ENCODE data around the gene SASH1. TPM values are rescaled to one million over a fixed set of nuclear protein-coding genes. Genes with fewer than 3 reads are reported as not detected.
A peak's percentile ranks its signal among the peaks of the same experiment; 100 is the strongest.
"Not testable (repeated sequence)": the region's sequence is repeated elsewhere in the genome, so short reads cannot be mapped to it uniquely, and the experiment has no call there.

SASH1 gene
- total RNA-seq, 1 experiment from 2014 or later: 42.0 TPM

DNA sequence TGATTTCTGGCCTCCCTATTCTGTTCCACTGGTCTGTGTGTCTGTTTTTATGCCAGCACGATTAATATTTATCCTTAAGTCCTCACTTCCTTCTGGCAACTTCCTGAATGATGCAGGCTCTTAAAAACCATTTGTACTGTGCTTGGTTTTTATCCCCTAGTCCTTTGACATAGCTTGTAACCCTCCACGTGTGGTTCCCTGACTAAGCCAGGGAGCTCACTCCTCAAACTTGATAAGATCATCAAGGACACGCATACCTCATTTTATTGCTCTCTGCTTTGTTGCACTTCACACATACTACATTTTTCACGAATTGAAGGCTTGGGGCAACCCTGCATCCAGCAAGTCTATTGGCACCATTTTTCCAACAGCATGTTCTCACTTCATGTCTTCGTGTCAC lies 237.8 kb downstream of the SASH1 start:
- no peaks in the 10 kb centered on the region for H3K27me3 ChIP-seq (replicated peaks; ENCODE audit: control insufficient read depth, insufficient read depth, low read length)
- Mint-ChIP-seq H3K27me3 (ENCODE audit: insufficient read depth, unreplicated experiment) (peaks cover 21% of the 10 kb centered on the region), H3K36me3 (ENCODE audit: insufficient read depth, unreplicated experiment) (no peaks in the 10 kb centered on the region), H3K4me1 (ENCODE audit: low read depth, unreplicated experiment) (no peaks in the 10 kb centered on the region), H3K27ac (ENCODE audit: unreplicated experiment) (no peak overlapping the region), H3K4me3 (ENCODE audit: unreplicated experiment) (no peak overlapping the region), H3K9me3 (ENCODE audit: unreplicated experiment) (peaks cover 20% of the 10 kb centered on the region)
- intact Hi-C loops (cut with micrococcal nuclease; ENCODE audit: unreplicated experiment): no loop called here
- TF ChIP-seq, protein P1, sequence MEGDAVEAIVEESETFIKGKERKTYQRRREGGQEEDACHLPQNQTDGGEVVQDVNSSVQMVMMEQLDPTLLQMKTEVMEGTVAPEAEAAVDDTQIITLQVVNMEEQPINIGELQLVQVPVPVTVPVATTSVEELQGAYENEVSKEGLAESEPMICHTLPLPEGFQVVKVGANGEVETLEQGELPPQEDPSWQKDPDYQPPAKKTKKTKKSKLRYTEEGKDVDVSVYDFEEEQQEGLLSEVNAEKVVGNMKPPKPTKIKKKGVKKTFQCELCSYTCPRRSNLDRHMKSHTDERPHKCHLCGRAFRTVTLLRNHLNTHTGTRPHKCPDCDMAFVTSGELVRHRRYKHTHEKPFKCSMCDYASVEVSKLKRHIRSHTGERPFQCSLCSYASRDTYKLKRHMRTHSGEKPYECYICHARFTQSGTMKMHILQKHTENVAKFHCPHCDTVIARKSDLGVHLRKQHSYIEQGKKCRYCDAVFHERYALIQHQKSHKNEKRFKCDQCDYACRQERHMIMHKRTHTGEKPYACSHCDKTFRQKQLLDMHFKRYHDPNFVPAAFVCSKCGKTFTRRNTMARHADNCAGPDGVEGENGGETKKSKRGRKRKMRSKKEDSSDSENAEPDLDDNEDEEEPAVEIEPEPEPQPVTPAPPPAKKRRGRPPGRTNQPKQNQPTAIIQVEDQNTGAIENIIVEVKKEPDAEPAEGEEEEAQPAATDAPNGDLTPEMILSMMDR (IDR thresholded peaks at IDR 0.05; ENCODE audit: insufficient read depth in 1 of 2, low read depth in 1 of 2, low read length in 1 of 2, severe bottlenecking in 1 of 2, unreplicated experiment in 1 of 2): no peak
- H3K4me1 ChIP-seq: no peaks in the 10 kb centered on the region
- no TSS peak for BruUV-seq (replicated peaks)
- no peak overlapping the region for H3K4me3 ChIP-seq (ENCODE audit: low read depth, low read length)
- ChIA-PET POLR2A (no interaction called here), CTCF (no interaction called here)
- no peak for DNase-seq
- H3K36me3 ChIP-seq (ENCODE audit: control insufficient read depth, insufficient read depth, low read length): no peaks in the 10 kb centered on the region
- no peaks in the 10 kb centered on the region for H3K9me3 ChIP-seq

DNA sequence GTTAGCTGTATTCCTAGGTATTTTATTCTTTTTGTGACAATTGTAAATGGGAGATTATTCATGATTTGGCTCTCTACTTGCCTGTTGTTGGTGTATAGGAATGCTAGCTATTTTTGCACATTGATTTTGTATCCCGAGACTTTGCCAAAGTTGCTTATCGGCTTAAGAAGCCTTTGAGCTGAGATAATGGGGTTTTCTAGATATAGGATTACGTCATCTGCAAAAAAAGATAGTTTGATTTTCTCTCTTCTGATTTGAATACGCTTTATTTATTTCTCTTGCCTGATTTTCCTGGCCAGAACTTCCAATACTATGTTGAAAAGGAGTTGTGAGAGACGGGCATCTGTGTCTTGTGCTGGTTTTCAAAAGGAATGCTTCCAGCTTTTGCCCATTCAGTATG lies 241.0 kb downstream of the SASH1 start:
- TF ChIP-seq, protein P1 (IDR thresholded peaks at IDR 0.05; ENCODE audit: insufficient read depth in 1 of 2, low read depth in 1 of 2, low read length in 1 of 2, severe bottlenecking in 1 of 2, unreplicated experiment in 1 of 2): no peak
- peaks cover 20% of the 10 kb centered on the region for H3K9me3 Mint-ChIP-seq (ENCODE audit: unreplicated experiment)
- Histone ChIP-seq H3K9me3 (no peaks in the 10 kb centered on the region), H3K36me3 (ENCODE audit: control insufficient read depth, insufficient read depth, low read length) (no peaks in the 10 kb centered on the region), H3K27me3 (replicated peaks; ENCODE audit: control insufficient read depth, insufficient read depth, low read length) (no peaks in the 10 kb centered on the region), H3K4me1 (no peaks in the 10 kb centered on the region), H3K4me3 (ENCODE audit: low read depth, low read length) (no peak overlapping the region)
- ChIA-PET CTCF (no interaction called here), POLR2A (no interaction called here)
- no TSS peak for BruUV-seq (replicated peaks)
- no peak for DNase-seq
- H3K36me3 Mint-ChIP-seq (ENCODE audit: insufficient read depth, unreplicated experiment): no peaks in the 10 kb centered on the region
- peaks cover 6% of the 10 kb centered on the region for H3K4me1 Mint-ChIP-seq (ENCODE audit: low read depth, unreplicated experiment)
- no peak overlapping the region for H3K4me3 Mint-ChIP-seq (ENCODE audit: unreplicated experiment)
- no peak overlapping the region for H3K27ac Mint-ChIP-seq (ENCODE audit: unreplicated experiment)
- intact Hi-C loops (cut with micrococcal nuclease; ENCODE audit: unreplicated experiment): no loop called here
- peaks cover 34% of the 10 kb centered on the region for H3K27me3 Mint-ChIP-seq (ENCODE audit: insufficient read depth, unreplicated experiment)

DNA sequence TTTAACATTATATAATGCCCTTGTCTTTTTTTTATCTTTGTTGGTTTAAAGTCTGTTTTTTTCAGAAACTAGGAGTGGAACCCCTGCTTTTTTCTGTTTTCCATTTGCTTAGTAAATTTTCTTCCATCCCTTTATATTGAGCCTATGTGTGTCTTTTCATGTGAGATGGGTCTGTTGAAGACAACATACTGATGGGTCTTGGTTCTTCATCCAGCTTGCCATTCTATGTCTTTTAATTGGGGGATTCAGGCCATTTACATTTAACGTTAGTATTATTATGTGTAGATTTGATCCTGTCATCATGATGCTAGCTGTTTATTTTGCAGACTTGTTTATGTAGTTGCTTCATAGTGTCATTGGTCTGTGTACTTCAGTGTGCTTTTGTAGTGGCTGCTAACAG lies 243.0 kb downstream of the SASH1 start:
- H3K4me3 Mint-ChIP-seq (ENCODE audit: unreplicated experiment); H3K27me3 ChIP-seq (replicated peaks; ENCODE audit: control insufficient read depth, insufficient read depth, low read length); CTCF ChIA-PET; H3K36me3 ChIP-seq (ENCODE audit: control insufficient read depth, insufficient read depth, low read length); H3K4me1 Mint-ChIP-seq (ENCODE audit: low read depth, unreplicated experiment); H3K36me3 Mint-ChIP-seq (ENCODE audit: insufficient read depth, unreplicated experiment); H3K4me1 ChIP-seq; H3K4me3 ChIP-seq (ENCODE audit: low read depth, low read length); H3K27ac Mint-ChIP-seq (ENCODE audit: unreplicated experiment); H3K9me3 ChIP-seq; BruUV-seq (replicated peaks); DNase-seq; intact Hi-C loops (cut with micrococcal nuclease; ENCODE audit: unreplicated experiment); POLR2A ChIA-PET: not testable (repeated sequence)
- peaks cover 25% of the 10 kb centered on the region for H3K27me3 Mint-ChIP-seq (ENCODE audit: insufficient read depth, unreplicated experiment)
- H3K9me3 Mint-ChIP-seq (ENCODE audit: unreplicated experiment): peaks cover 20% of the 10 kb centered on the region

DNA sequence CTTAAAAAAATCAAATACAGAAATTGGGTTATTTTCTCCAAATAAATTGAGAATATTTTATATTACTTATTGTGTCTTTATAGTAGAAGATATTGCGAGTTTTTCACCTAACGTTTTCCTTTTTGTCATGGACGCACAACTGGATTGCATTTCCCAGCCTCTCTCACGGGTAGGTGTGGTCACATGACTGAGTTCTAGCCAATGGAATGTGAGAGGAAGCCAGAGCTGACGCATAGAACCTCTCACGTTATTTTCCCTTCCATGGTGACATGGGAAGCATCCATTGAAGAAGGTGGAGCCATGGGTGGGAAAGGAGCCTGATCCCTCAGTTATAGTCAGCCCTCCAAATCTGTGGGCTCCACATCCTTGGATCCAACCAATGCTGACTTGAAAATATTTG lies 248.2 kb downstream of the SASH1 start:
- H3K4me3 ChIP-seq (ENCODE audit: low read depth, low read length): no peak overlapping the region
- Mint-ChIP-seq H3K4me3 (ENCODE audit: unreplicated experiment) (no peak overlapping the region), H3K9me3 (ENCODE audit: unreplicated experiment) (no peaks in the 10 kb centered on the region), H3K27me3 (ENCODE audit: insufficient read depth, unreplicated experiment) (peaks cover 20% of the 10 kb centered on the region), H3K27ac (ENCODE audit: unreplicated experiment) (no peak overlapping the region), H3K36me3 (ENCODE audit: insufficient read depth, unreplicated experiment) (no peaks in the 10 kb centered on the region), H3K4me1 (ENCODE audit: low read depth, unreplicated experiment) (peaks cover 6% of the 10 kb centered on the region)
- H3K27me3 ChIP-seq (replicated peaks; ENCODE audit: control insufficient read depth, insufficient read depth, low read length): no peaks in the 10 kb centered on the region
- TF ChIP-seq, protein P1 (IDR thresholded peaks at IDR 0.05; ENCODE audit: insufficient read depth in 1 of 2, low read depth in 1 of 2, low read length in 1 of 2, severe bottlenecking in 1 of 2, unreplicated experiment in 1 of 2): no peak
- peak in 1 of 2 experiments; percentile 38 for DNase-seq
- H3K4me1 ChIP-seq: no peaks in the 10 kb centered on the region
- BruUV-seq (replicated peaks): no TSS peak
- intact Hi-C loops (cut with micrococcal nuclease; ENCODE audit: unreplicated experiment): no loop called here
- ChIA-PET CTCF (no interaction called here), POLR2A (no interaction called here)
- no peaks in the 10 kb centered on the region for H3K9me3 ChIP-seq
- H3K36me3 ChIP-seq (ENCODE audit: control insufficient read depth, insufficient read depth, low read length): no peaks in the 10 kb centered on the region
